ENCODE measurements around the gene SLC35G6.
"Not testable (repeated sequence)": the region's sequence is repeated elsewhere in the genome, so short reads cannot be mapped to it uniquely, and the experiment has no call there.

Gene SLC35G6

DNA sequence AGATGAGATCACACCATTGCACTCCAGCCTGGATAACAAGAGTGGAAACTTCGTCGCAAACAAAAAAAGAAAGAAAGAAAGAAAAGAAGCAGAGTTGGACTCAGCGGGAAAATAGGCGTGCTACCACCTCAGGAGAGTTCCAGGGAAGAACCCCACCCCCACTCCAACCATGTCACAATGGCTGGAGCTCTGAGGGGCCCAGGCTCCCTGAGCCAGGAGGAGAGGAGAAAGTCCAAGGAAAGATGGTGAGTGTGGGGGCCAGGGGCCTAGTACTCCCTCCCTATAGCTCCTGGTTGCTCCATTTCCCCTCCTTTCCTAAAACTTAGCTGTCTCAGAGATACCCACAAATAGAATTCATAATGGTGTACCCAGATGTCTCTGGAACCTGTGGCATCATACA lies at the start of gene SLC35G6:
SLC35G6 (plus strand) TSS at position 172 of the 400 bp plus-strand sequence; CDS start at position 243, 71 bp downstream.
- not testable (repeated sequence) for DNase-seq

DNA sequence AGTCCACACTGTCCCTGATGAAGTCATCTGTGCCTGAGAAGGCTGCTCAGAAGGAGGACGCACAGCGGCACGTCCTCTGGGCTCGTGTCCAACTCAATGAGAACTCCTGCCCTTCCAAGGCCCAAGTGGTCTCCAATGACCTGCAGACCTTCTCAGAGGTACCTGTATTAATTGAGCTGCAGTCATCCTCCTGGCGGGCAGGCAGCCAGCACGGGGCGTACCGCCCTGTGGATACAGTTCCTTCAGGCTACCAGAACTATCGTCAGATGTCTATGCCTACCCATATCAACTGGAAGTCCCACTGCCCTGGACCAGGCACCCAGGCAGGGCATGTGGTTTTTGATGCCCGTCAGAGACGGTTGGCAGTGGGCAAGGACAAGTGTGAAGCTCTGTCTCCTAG lies 49.0 kb upstream of the SLC35G6 start:
- DNase-seq = no peak

DNA sequence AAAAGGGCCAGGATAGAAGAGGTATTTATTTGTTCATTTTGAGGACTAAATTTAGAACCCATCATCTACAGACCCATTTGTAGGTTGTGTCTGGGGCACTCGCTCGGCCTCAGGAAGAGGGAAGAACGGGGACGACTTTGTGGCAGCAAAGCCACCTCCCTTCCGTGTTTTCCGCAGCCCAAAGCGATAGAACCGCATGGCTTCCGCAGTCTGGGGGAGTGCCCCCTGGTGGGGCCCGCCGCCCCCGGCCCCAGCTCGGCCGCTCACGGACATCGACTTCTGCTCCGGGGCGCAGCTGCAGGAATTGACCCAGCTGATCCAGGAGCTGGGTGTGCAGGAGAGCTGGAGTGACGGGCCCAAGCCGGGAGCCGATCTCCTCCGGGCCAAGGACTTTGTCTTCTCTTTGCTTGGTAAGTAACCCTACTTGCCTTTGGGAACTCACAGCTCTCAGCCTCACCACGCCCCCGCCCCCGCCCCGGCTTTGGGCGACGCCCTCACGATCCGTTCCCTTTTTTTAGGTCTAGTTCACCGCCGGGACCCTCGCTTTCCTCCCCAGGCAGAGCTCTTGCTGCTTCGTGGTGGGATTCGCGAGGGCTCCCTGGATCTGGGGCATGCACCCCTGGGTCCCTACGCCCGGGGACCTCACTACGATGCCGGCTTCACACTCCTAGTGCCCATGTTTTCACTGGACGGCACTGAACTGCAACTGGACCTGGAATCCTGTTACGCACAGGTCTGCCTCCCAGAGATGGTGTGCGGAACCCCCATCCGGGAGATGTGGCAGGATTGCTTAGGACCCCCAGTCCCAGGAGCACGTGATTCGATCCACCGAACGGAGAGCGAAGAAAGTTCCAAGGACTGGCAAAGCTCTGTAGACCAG lies 45.3 kb upstream of the SLC35G6 start:
- no peak for DNase-seq

DNA sequence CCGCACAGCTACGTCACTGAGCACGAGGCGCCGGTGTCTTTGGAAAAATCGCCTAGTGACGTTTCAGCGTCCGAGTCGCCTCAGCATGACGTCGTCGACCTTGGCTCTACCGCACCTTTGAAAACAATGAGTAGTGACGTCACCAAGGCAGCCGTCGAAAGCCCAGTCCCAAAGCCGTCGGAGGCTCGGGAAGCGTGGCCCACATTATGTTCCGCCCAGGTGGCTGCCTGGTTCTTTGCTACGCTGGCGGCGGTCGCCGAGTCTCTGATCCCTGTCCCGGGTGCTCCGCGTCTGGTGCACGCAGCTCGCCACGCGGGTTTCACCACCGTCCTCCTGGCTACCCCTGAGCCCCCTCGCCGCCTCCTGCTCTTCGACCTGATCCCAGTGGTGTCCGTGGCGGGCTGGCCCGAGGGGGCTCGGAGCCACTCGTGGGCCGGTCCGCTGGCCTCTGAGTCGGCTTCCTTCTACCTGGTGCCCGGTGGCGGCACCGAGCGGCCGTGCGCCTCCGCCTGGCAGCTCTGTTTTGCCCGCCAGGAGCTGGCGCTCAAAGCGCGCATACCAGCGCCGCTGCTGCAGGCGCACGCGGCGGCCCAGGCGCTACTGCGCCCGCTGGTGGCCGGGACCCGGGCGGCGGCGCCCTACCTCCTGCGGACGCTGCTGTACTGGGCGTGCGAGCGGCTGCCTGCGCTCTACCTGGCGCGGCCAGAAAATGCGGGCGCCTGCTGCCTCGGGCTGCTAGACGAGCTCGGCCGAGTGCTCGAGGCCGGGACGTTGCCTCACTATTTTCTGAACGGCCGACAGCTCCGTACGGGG lies 44.5 kb upstream of the SLC35G6 start:
- DNase-seq = no peak

DNA sequence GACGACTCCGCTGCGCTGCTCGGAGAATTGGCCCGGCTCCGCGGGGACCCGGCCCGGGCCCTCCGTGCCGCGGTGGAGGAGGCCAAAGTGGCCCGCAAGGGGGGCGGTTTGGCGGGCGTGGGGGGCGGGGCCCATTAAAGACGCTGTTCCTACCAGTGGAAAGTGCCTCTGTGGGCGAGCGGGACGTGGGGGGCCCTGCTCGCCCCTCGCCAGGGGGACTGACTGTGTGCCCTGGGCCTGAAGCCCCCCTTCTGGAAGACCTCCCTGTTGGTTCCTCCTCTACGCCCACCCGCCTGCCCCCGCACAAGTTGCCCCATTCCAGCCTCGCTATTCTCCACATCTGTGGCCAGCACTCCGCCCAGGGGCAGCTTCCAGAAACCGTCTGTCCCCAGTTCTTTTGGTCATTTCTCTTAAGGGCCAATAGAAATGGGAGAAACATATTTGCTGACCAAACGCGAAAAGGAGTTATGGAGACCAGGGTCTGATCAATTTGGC lies 43.8 kb upstream of the SLC35G6 start:
- no peak for DNase-seq

DNA sequence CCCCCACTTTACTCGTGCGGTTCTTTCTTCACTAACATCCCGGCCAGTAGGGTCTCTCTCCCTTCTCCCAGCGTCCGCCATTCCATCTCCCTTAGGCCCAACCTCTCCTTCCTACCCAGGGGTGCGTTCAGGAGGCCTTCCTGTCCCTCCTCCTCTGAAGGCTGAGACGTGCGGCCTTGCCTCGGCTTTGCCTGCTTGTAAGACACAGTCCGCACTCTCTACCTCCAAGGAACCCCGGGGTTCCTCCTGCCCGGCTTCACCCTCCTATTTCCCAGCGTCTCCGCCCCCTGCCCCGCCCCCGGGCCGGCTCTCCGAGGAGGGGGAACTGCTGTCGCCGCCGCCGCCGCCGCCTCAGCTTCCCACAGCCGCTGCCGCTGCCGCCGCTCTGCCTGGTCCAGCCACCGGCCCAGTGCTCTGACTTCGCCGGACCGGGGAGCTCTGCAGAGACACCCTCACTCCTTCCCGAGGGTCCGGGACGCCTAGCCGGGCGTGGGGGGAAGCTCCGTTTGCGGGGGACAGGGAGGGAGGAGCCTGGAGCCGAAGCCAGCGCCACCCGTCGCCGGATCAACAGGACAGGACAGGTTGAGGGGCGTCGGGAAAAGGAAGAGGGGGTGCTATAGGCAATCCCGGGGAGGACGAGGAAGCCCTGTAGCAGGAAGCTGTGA lies 43.2 kb upstream of the SLC35G6 start:
- DNase-seq = no peak

DNA sequence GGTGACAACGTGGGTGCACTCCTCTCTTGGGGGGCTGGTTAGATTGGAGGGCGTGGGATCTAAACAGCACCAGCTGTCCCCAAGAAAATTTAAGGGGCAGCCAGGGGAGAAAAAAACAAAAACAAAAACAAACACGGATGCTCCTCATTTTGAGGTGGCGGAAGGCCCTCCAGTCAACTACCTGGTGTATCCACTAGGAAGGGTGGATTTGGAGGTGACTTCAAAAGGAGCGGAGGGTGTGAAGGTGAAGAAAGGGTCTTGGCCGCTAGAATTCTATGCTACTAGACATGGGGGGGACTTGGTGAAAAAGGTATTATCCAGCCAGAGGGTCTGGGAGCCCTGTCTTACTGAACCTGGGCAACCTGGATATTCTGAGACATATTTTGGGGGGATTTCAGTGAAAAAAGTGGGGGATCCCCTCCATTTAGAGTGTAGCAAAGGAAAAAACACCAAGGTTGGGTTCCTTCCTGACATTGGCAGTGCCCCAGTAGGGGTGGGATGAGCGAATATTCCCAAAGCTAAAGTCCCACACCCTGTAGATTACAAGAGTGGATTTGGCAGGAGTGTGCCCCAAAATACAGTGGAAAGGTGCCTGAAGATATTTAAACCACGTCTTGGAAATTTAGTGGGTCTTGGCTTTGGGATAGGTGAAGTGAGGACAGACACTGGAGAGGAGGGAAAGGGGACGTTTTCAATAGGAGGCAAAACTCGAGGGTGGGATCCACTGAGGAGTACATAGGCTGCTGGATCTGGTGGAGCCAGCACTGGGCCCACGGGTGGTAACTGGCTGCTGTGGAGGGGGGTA lies 42.4 kb upstream of the SLC35G6 start:
- DNase-seq = no peak

DNA sequence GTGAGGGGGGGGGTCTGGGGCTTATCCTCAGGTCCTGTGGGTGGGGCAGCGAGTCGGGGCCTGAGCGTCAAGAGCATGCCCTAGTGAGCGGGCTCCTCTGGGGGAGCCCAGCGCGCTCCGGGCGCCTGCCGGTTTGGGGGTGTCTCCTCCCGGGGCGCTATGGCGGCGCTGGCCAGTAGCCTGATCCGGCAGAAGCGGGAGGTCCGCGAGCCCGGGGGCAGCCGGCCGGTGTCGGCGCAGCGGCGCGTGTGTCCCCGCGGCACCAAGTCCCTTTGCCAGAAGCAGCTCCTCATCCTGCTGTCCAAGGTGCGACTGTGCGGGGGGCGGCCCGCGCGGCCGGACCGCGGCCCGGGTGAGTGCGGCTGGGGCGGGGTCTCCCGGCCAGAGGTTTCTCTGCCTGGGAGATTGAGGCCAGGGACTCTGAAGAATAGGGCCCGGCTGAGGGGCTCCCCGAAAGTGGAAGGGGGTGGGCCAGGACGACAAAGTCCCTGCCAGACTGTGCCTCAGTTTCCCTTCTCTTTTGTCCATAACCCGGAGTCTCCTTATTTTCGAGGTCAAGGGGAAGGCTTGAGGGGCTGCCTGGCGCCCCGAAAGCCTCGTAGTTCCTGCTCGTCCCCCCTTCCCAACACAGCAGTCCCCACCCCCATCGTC lies 41.7 kb upstream of the SLC35G6 start, which contains the start of gene FGF11:
FGF11 (plus strand) TSS at position 51 of the 651 bp plus-strand sequence; CDS start at position 160, 109 bp downstream.
- DNase-seq = no peak

DNA sequence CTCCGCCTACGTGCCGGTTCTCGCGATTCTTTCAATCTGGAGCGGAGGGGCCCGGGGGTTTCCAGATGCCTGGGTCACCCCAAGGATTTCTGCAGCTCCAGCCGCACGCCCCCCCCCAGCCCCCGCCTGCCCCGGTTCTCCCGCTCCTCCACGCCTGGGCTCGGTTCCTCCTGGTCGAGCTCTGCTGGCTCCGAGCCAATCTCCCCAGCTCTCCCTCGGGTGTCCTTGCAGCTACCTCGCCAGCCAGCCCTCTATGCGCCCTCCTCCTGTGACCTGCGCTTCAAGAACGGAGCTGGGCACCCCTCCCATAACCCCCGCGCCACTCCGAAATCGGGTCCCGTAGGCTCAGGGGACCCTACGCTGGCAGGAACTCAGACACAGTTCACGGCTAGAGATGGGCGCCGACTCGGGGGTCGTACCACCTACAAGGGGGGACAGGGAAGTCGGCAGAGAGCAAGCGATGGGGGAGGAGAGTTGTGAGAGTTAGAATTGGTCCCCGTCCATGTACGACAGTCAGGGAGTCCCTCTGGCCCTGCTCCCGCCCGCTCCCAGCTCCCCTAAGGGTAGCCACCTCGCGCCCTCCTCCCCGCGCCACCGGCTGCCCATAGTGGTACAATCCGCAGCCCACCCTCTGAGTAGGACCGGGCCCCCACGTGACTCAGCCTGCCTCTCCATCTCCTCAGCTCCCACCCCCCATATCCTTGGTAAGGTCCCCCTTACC lies 41.0 kb upstream of the SLC35G6 start:
- DNase-seq = no peak

DNA sequence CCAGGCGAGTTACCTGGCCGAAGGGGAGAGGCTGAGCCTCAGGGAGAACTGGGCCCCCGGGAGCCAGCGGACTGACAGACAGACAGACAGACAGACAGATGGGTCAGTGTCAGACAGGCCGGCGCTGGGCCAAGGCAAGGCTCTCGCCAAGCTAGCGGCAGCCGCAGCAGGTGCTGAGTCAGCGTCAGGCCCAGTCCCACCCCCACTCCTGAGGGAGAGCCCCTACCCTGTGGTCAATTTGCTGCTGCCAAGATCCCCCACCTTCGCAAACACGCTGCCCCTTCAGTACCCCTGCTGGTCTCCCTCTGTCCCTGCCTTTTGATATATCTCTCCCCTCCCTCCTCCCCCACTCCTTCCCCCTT lies 40.4 kb upstream of the SLC35G6 start:
- no peak for DNase-seq

DNA sequence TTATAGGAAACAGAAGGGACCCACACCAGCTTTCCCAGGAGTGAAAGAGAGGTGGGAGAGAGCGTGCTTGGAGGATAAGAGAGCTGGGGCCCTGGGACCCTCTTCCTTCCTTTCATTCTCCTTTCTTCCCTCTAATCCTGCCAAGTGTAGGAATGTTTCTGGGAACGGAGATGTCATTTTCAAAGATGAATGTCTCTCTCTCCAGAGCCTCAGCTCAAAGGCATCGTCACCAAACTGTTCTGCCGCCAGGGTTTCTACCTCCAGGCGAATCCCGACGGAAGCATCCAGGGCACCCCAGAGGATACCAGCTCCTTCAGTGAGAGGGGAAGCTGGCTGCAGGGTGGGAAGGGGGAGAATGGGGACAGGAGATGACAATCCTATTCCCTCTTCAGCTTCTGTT lies 40.0 kb upstream of the SLC35G6 start:
- no peak for DNase-seq

DNA sequence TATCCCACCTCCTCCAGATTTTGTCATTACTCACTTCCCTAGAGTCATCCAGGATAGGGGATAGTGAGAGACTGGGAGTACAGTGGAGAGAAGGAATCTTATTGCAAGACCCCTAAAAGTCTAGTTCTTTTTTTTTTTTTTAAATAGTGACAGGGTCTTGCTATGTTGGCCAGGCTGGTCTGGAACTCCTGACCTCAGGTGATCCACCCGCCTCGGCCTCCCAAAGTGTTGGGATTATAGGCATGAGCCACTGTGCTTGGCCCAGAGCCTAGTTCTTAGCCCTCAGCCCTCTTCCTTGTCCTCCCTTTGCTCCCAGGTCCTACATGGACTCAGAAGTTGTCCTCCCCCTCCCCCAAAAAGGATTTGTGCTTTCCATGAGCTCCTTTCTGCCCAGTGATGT lies 39.1 kb upstream of the SLC35G6 start:
- no peak for DNase-seq

DNA sequence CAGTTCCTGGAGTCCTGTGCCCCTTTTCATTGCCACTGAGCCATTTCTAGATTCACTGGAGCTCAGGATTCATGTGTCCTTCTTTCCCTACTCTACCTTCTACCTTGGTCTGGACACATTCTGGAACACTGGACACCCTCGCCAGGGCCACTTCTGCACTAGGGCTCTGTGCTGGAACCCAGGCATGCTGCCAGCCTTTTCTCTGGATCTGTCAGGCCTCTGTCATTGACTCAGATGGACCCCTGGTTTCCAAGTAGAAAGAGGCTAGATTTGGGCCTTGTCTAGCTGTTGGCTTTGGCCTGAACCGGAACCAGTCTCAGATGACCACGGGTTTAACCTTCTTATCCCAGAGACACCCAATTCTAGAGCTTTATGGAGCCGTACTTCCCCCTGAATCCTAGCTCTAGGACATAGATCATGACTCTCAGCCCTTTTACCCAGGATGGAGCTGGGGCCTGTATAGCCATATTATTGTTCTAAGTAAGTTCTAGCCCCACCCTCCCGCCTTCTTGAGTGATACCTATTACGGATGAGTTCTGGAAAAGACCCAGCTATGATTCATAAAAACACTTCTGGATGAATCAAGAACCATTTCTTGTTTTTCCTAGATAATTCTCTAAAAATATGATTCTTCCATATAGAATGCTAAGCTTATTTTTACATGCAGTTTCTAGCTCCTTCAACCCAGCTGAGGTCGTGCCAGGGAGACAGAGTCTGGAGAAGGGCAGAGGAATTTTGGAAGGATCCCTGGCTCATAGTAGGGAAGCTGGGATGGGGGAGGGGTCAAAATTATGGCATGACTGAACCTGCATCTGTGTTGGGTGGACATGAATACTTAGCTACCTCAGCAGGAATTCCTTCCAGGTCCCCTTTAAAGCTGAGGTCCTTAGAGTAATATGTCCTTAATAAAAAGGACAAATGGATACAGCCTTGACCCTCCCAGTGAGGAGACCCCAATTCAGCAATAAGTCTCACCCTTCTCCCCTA lies 37.5 kb upstream of the SLC35G6 start:
- no peak for DNase-seq

DNA sequence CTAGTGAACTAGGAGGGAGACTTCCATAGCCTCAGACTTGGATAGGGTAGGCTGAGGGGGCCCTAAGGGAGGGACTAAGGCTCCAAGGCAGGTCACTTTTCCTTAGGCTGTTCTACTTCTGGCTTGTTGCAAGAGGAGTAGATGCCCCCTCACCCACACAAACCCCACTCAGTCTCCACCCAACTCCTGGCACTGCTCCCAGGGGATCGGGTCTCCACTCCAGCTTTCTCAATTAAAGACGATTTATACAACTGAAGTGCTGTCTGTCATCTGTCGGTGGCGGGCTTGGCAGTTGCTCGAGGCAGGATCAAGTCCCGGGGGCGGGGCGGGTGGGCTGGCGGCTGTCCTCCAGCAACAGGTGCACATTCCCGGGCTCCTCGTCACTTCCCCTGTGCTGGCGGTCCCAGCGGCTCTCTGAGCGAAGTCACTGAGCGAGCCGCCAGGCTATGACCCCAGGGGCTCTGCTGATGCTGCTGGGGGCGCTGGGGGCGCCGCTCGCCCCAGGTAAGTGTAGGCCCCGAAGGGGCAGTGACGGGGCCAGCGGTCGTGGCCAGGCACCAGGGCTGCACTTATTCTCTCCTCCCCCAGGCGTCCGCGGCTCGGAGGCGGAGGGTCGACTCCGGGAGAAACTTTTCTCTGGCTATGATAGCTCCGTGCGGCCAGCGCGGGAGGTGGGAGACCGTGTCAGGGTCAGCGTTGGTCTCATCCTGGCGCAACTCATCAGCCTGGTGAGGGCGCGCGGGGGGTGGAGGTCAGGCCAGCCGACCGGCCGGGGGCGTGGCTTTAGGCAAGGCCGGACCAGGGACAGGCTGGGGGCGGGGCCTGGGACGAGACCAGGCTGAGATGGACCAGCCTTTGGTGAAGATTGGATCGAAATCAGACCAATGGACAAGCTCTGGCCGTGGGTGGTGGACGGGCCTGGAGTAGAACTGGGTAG lies 36.3 kb upstream of the SLC35G6 start, which contains the start of gene CHRNB1:
CHRNB1 (plus strand) TSS at position 380 of the 937 bp plus-strand sequence; CDS start at position 447, 67 bp downstream.
- DNase-seq = no peak

DNA sequence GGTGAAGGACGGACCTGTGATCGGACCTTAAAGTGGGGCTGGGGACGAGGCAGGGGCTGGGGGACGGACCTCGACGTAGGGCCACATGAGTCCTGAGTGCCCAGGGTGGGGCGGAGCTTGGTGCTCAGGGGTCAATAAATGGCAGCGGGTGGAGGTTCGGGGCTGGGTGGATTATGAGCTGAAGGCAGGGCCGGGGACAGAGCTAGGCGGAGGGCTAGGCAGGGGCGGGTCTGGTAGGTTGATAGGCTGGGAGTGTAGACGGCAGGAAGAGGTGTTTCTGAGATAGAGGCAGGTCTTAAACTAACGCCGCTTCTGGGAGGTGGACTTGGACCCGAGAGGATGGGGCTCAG lies 35.7 kb upstream of the SLC35G6 start:
- no peak for DNase-seq

DNA sequence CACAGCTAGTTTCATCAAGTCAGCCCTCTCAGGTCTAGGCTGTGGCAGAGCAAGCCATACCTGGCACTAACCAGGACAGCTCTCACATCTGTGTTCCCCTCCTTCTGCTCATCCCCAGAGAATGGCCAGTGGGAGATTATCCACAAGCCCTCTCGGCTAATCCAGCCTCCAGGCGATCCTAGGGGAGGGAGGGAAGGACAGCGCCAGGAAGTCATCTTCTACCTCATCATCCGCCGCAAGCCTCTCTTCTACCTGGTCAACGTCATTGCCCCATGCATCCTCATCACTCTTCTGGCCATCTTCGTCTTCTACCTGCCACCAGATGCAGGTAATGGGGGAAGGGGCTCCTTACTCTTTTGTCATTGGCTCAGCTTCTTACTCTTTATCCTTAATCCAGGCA lies 32.8 kb upstream of the SLC35G6 start:
- DNase-seq = no peak

DNA sequence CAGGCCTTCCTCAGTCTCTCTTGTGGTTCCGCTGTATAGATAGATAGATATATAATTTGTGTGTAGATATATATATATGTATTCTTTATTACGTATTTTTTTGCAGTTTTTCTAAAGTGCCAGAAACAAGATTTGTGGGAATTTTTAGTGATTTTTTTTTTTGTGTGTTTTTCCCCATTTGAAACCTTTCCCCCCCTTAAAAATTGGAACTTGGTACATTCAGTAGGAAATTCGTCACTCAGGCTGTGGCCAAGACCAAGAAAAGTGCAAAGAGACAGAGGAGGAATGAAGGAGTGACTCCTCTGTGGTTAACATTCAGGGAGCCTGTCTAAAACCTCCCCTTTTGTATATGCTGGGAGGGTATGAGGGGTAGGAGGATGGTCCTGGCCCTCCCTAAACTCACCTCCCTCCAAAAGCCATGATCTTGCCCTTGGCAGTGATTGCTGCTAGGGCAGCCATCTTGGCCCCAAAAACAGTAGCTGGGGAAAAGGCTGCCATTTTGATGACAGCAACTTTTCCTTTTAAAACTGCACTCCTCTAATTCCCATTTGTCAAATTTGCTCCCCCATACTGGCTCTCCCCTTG lies 21.2 kb upstream of the SLC35G6 start:
- DNase-seq = no peak

Measured in NCI-H187 treated with DMSO at 0.1 percent for 48 hours (cell line).